Fibroblast of mammary gland (primary cell): ENCODE data around the gene B4GALT5.
A peak's percentile ranks its signal among the peaks of the same experiment; 100 is the strongest.
"Not testable (repeated sequence)": the region's sequence is repeated elsewhere in the genome, so short reads cannot be mapped to it uniquely, and the experiment has no call there.

ENCODE experiments used
- DNase-seq: peaks from one replicate; pipeline ENCODE4 v3.0.0-alpha.2; 2010; ENCODE audit warnings: low read depth
- H3K4me3 ChIP-seq: 2 replicates; pipeline ENCODE4 v1.5.1; 2011; ENCODE audit warnings: low read depth, mild to moderate bottlenecking, low read length, moderate library complexity; ENCODE audit not compliant: control insufficient read depth
- CTCF ChIP-seq: conservative IDR thresholded peaks from 2 replicates; pipeline ENCODE4 v1.5.1; 2011; ENCODE audit warnings: low read depth, low read length, inconsistent platforms; ENCODE audit not compliant: control insufficient read depth, insufficient read depth

B4GALT5 gene

DNA sequence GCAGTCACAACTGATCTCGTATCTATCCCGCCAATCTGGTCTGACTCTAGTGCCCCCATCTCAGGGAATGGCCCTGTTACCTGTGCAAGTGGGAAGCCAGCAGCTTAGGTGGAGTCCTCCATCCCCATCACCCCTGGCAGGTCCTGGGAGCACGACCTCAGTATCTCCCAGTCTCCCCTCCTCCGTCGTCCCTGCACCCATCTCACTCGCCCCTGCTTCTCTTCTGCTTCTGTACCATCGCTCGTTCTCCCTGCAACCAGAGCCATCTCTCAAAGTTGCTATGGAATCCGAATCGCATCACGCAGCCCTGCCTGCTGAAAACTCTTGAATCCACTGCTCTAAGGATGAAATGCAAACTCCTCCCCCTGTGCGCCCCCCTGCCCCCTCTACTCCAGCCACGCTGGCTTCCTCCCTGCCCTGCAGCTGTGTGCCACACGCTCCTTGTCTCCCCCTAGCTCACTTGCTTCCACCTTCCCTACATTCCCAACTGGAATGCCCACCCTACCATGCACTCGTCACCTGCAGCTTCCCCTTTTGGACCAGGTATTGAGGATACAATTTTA, 81.7 kb downstream of the B4GALT5 start:
- no peak overlapping the region for H3K4me3 ChIP-seq
- no peak for DNase-seq
- no peak for TF ChIP-seq CTCF

DNA sequence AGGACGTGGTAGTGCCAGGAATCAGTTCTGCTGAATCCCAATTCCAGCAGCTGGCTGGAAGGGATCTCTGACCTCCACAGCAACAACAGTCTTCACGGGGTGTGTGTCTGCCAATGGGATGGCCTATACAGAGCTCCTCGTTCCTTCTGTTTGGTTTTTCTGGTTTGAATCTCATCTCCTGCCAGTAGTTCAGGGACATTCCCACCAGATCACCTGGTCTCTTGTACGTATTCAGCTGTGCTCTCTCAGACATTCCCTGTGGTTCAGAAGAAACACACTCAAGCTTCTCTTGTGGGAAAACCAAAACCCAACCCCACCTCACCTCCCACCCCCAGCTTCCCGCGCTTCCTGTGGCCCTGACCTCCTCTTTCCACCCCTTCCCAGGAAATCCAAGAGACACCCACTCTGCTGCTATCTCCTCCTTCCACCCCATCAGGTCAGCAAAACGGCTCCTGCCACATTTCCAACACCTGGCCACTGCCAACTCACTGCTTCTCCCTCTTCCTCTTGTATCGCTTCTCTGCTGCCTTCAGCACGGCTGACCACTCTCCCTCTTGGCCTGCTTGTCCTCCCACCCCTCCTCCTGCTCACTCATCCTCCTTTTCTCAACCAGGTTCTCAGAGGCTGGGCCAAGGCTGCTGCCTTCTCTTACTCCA, 82.5 kb downstream of the B4GALT5 start:
- no peak overlapping the region for H3K4me3 ChIP-seq
- peak; percentile 20 for DNase-seq
- TF ChIP-seq CTCF, result no peak

- DNase-seq, result no peak
- no peak for TF ChIP-seq CTCF
- H3K4me3 ChIP-seq, result no peak overlapping the region
Observed at GRCh38 chr20:49630396-49630951, 83.2 kb downstream of the B4GALT5 start.

DNA sequence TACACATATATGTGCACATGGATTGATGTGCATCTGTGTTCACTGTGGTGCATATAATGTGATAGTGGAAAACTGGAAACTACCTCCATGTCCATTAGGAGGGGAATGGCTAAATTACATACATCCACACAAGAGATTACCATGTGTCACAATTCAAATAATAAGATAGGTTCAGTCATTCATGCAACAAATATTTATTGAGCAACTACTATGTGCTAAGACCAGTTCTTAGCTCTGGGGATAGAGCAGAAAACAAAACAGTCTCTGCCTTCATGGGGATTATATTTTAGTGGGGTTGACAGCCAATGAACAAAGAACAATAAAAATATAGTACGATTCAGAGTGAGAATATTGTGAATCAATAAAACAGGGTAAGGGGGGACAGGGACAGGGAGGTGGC, 84.1 kb downstream of the B4GALT5 start:
- no peak for TF ChIP-seq CTCF
- DNase-seq, result no peak
- H3K4me3 ChIP-seq, result no peak overlapping the region

DNA sequence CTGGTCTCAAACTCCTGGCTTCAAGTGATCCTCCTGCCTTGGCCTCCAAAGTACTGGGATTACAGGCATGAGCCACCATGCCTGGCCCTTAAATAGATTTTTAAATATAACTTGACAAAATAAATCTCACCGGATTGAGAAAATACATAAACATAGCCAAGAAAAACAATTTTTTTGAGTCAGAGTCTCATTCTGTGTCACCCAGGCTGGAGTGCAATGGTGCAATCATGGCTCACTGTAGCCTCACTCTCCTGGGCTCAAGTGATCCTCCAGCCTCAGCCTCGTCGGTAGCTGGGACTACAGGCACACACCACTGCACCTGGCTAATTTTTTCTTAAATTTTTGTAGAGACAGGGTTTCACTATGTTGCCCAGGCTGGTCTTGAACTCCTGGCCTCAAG, 85.4 kb downstream of the B4GALT5 start:
- peak; percentile 57 for DNase-seq
- H3K4me3 ChIP-seq, result not testable (repeated sequence)

DNA sequence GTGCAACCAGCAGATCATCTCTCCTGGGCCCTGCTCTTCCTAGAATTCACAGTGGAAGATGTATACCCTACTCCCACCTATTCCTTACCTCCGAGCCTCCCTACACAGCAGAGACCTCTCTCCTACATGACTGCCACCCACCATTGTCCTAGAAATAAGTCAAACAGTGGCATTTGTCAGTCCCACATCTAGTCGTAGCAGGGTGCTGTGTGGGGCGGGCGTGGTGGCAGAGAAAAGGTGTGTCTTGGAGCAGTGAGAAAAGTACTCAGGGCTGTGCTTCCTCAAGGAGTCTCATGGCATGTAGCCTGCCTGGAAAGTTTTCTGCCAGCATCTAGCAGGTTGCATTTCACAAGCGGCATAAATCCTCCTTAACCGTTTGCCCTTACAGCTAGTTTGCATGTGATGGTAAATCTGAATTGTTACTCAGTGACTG, 86.3 kb downstream of the B4GALT5 start:
- no peak overlapping the region for H3K4me3 ChIP-seq

DNA sequence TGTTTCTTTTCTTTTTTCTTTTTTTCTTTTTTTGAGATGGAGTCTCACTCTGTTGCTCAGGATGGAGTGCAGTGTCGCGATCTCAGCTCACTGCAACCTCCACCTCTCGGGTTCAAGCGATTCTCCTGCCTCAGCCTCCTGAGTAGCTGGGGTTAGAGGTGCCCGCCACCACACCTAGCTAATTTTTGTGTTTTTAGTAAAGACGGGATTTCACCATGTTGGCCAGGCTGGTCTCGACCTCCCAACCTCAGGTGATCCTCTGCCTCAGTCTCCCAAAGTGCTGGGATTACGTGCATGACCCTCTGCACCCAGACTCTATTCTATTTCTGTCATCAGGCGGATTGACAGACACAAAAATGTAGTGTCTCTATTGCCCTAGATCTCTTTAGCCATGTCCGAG, 88.7 kb downstream of the B4GALT5 start:
- not testable (repeated sequence) for DNase-seq

More for the DNA sequence above, 86.3 kb downstream of the B4GALT5 start:
- TF ChIP-seq CTCF, result no peak
- DNase-seq, result no peak

More for the DNA sequence above, 88.7 kb downstream of the B4GALT5 start:
- H3K4me3 ChIP-seq, result not testable (repeated sequence)
